GM19395 (cell line): ENCODE results near the gene TRNP1.
"Not testable (repeated sequence)": the region's sequence is repeated elsewhere in the genome, so short reads cannot be mapped to it uniquely, and the experiment has no call there.

Source experiments
- ATAC-seq: cut with Tn5 transposase; IDR thresholded peaks from one replicate; pipeline ENCODE4 v1.9.1; 2021; ENCODE audit warnings: mild to moderate bottlenecking, moderate library complexity; ENCODE audit not compliant: unreplicated experiment

TRNP1 gene, protein sequence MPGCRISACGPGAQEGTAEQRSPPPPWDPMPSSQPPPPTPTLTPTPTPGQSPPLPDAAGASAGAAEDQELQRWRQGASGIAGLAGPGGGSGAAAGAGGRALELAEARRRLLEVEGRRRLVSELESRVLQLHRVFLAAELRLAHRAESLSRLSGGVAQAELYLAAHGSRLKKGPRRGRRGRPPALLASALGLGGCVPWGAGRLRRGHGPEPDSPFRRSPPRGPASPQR

GRCh38 chr1:26993237-26994019 lies at the start of gene TRNP1:
Gene TRNP1 (plus strand): TSS chr1:26993692. CDS start chr1:26993787, 95 bp downstream.
- no peak for ATAC-seq

GRCh38 chr1:26945138-26945537 lies 48.4 kb upstream of the TRNP1 start:
- no peak for ATAC-seq

DNA sequence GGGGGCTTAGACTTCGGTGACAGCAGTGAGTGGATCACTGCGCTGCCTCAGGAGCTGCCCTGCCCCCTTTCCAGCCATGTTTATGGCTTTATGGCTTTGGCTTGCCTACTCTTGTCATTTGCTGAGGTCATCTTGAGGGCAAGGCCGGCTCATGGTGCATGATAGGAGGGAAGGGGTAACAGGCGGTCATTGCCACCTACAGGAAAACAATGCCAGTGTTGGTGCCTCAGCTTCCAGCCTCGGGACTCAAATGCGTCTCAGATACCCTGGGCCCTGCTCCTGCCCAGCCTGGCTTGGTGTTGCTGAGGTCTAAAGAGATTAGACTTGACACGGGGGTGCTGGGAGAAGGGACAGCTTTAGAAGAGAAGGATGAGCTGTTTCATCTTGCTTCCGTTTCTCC lies 47.8 kb upstream of the TRNP1 start:
- no peak for ATAC-seq

GRCh38 chr1:26946270-26946669 lies 47.2 kb upstream of the TRNP1 start:
- no peak for ATAC-seq

DNA sequence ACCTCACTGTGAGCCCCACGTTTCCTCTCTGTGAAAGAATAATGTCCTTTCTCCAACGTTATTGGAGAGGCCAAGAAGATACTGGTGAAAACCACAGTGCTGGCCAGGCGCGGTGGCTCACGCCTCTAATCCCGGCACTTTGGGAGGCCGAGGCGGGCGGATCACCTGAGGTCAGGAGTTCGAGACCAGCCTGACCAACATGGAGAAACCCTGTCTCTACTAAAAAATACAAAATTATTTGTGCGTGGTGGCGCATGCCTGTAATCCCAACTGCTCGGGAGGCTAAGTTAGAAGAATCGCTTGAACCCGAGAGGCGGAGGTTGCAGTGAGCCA lies 44.8 kb upstream of the TRNP1 start:
- ATAC-seq, result not testable (repeated sequence)

GRCh38 chr1:26949266-26949925 lies 44.1 kb upstream of the TRNP1 start:
- no peak for ATAC-seq

- no peak for ATAC-seq
Observed at GRCh38 chr1:26949926-26950319, 43.6 kb upstream of the TRNP1 start.

DNA sequence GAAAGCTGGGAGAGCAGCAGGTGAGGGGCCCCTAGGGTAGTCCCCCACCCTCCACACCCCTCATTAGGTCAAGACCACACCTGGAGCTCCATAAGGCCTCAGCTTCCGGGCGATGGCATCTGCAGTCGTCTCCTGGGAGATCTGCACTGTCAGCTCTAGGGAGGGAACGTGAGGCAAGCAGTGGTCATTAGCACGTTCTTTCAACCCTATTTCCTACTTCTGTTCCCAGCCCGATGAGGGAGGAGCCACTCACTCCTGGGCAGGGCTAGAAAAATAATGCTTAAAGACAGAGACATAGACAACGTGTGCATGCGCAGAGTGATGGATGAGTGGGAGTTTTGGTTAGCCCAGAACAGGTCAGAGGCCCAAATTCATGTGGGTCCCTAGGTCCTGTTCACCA lies 42.9 kb upstream of the TRNP1 start:
- ATAC-seq, result no peak

DNA sequence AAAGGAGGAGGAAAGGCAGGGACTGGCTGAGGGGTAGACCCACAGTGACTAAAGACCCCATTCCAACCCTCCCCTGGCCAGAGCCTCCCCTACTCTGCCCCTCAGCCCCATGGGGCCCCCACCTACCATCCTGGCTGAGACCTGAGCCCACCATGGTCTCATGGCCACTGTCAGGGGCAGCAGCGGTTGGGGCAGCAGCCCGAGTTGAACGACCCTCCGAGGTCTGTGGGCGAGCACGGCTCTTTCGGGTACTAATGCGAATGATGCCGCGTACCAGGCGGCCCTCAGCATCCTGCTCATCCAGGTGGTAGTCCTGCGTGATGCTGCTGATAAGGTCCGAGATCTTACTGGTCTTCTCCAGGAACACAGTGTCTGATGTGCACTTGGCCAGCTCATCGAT lies 42.3 kb upstream of the TRNP1 start:
- ATAC-seq, result no peak

DNA sequence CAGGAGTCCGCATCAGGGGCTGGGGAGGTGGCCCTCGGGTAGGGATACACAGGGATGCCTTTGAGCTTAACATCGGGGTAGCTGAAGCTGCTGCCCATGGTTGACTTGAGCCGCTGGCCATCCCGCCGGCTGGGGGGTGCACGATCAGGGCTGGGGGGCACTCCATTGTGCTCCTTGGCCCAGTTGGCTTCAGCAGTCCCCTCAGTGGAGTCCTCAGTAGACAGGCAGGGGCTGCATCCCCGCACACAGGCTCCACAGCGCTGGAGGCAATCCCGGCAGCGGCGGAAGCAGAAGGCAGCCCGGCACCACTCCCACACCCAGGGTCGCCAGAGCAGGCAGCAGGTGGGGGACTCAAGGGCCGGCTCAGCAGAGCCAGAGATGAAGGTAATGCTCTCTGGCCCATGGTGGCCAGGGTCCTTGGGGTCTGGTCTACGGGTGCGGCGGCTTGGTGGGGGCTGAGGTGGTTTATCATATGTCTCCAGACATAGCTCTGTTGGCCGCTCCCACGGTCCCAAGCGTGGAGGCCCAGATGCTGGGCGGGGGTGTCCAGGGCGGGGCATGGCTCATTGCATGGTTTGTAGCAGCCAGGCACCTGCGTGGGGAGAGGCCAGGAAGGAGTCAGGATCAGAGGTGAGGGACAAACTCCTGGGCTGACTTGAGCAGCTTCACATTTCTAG lies 41.5 kb upstream of the TRNP1 start:
- ATAC-seq, result no peak

- no peak for ATAC-seq
Observed at GRCh38 chr1:26953374-26953773, 40.1 kb upstream of the TRNP1 start.

- no peak for ATAC-seq
Observed at GRCh38 chr1:26956321-26956720, 37.2 kb upstream of the TRNP1 start.

- ATAC-seq, result no peak
Observed at GRCh38 chr1:26957306-26957705, 36.2 kb upstream of the TRNP1 start.

DNA sequence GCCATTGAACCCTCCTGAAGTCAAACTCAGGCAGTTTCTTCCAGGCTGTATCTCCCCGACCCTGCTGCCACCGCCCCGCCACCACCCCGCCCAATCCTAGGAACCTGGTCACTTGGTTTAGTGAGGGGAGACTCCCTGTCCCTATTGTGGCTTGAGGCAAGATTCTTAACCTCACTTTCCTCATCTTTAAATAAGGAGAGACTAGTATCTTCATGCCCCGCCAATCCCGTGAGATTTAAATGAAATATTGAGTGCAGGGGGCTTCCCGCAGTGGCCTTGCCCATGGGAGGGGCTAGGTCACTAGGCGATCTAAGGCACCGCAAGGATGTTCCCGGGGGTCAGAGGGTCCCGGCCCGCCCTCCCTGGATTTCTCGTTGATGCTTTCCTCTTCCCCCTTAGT lies 34.2 kb upstream of the TRNP1 start:
- ATAC-seq, result no peak

GRCh38 chr1:26959722-26960624 lies 33.5 kb upstream of the TRNP1 start, which contains the start of gene KDF1:
Gene KDF1 (minus strand): TSS chr1:26960468. CDS start chr1:26952380, 8,088 bp downstream.
- ATAC-seq, result no peak

GRCh38 chr1:26960625-26960966 lies 32.9 kb upstream of the TRNP1 start:
- ATAC-seq, result no peak

- ATAC-seq, result no peak
Observed at GRCh38 chr1:26961826-26962225, 31.7 kb upstream of the TRNP1 start.

GRCh38 chr1:26965213-26965612 lies 28.3 kb upstream of the TRNP1 start:
- no peak for ATAC-seq

GRCh38 chr1:26965628-26966027 lies 27.9 kb upstream of the TRNP1 start:
- no peak for ATAC-seq

- ATAC-seq, result no peak
Observed at GRCh38 chr1:26970810-26971209, 22.7 kb upstream of the TRNP1 start.

DNA sequence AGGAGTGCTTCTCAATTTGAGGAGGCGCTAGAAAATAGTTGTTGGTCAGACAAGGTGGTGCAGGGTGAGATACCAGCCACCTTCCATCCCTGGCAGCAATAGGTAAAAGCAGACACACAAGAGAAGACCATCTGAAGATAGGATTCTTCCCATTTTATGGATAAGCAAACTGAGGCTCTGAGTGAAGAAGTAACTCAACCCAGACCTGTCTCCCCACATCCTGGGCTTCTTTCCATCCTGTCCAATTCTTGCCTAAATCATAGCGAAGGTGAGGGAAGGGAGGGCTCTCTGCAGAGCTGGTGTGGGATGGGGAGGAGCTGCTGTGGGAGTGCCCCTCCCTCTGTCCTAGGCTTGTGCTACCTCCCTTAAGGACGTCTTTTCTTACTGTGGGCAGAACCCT lies 21.9 kb upstream of the TRNP1 start:
- ATAC-seq, result no peak
